NCI-H2029 (cell line): Measurements from ENCODE around the gene ADGRL3.
"Not testable (repeated sequence)": the region's sequence is repeated elsewhere in the genome, so short reads cannot be mapped to it uniquely, and the experiment has no call there.

Source experiments
- DNase-seq: peaks from one replicate; lab custom pipeline; 2025; lab: John Stamatoyannopoulos, UW

Gene ADGRL3

DNA sequence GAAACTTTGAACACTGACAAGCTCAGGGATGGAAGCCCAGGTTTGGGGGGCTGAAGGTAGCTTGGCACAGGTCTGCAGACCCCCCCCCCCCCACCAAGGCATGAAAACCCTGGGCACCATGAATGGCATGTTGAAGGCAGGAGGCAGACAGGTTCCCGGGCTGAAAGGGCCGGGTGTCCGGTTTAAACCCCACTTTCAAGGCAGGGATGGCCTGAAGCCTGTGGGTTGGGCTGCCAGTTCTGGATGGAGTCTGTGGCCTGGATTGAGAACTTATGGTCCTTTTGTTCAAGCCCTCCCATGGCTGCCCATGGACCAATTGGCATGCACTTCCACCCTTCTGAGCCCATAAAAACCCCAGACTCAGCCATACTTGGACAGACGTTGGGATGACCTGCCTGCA, 616.9 kb downstream of the ADGRL3 start:
- DNase-seq, result no peak

DNA sequence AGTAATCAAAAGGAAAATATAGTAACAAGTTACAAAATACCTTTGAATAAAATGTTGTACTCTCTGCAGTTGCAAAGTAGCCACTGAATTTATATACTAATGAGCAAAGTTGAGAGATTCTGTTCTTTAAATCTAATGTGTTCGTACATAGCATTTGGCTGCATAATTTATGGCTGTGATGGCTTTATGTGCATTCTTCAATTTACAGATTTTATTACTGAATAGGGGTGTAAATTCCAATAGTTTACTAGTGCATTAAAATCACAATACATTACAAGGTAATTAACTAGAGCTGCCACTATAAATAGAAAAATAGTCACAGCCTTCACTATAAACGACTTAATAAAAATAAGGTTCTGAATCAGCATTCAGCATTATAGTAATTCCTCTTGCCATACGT, 620.0 kb downstream of the ADGRL3 start:
- DNase-seq, result no peak

DNA sequence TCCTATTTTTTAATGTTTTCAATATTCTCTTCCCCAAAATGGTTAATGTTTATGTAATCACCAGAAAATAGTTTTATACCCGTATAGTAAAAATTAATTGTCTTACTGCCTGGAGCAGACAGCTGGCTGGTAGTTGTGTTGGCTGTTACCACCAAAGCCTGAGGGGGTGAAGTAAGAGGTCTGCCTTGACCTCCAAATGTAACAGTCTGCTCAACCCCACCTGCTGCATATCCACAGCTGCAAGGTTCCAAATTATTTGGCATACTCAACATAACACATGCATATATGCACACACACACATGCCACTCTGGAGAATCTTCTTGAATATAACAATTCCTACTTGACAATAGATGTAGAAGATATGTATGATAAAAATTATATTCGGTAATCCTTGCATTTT, 624.3 kb downstream of the ADGRL3 start:
- DNase-seq, result no peak

DNA sequence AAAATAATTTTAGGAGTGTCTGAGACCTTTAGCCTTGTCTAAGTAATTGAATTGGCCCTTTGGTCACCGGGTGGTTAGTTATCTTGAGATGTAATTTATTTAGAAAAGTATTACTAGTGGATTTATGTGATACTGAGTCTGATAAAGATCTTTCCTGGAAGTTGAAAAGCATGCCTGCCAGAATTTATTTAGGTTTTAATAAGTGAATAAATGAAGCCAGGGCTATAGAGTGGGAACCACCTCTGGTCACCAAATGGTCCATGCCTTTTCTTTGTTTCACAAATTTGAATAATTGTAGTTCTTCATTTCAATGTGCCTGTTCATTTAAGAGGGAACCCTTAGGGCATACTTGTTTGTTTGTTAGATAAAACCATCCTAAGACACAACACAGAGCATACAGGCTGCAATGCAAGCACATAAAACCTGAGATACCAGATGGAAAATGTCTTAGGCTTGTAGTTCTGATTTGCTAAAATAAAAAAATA, 627.8 kb downstream of the ADGRL3 start:
- no peak for DNase-seq

DNA sequence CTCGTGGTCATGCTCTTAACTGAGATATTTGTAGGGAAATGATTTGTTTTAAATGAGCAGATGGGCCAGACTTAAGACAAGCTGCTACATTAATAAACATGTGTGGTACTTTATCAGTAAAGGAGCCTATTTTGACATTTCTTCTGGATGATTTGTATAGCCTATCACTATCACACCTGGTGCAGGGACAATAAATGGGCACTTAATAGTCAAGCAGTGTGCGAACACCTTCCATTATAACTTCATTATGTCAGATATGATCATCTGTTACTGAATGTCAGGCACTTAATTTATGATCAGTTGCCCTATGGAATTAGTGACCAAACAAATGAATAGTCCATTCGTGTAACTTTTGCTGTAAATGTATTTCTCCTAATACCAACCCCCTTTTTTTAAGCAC, 628.8 kb downstream of the ADGRL3 start:
- DNase-seq, result no peak

DNA sequence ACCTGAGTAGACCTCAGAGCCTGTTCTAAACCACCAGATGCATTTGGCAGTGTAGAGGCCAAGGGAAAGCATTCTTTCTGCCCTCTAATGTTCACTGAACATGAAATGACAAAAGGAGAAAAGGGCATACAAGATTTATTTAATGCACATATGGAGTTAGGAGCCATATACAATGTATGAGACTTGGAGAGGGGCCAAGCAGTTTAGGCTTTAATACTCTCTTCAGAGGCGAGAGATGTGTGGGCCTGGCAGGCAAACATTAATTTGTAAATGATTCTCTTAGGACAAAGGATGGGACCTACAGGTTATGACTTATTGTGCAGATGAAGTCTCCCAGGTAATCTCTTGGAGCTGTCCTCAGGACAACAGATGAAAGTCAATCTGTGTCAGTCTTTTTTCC, 631.9 kb downstream of the ADGRL3 start:
- DNase-seq, result no peak

DNA sequence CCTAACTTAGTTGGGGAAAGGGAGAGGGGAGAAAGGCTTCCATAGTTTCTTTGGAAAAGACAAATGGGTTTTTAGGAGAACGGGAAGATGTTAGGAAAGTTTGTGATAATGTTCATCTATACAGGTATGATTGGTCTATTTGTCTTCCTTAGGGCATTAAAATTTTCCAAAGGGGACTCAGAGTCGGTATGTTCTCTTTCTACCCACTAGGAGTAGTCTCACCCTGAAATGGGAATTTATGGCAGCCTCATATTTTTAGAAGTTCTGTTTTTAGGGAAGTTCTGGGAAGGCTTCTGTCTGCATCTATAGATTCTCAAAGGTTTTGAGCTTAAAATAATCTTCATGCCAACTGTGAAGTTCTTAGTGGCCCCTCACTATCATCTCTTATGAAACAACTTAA, 637.3 kb downstream of the ADGRL3 start:
- no peak for DNase-seq

DNA sequence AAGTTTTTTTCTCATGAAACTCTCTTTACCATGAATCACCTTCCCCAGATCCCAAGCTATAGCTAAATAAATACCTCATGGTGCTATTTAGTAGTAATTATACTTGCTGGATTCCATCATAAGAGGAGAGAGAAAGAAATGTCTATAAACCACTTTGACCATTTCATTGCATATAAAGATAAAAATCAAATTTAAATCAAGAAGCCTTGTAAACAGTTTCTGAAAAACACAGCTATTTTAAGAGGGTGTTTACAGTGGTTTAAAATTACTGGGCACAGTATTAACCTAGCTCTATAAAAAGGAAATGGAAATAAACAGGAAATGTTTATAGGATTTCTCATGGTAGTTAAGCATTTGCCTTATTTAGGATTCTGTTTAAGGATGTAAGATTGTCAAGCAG, 637.9 kb downstream of the ADGRL3 start:
- no peak for DNase-seq

DNA sequence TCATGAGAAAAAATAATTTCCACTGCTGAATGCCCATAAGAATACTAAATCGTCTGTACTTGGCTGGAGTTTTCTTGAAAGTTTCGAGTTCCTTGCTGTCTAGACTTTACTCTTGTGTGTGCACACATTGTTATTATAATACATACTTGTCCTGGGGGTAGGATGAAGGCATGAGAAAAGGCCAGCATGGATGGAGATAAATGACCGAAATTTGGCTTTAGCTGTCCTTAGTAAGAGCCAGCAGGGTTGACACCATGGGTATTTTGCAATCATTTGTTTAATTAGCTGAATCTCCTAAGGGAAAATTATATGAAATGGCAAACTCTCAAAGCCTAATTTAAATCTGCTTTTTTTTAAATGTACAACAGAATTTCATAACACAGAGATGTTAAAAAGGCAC, 641.6 kb downstream of the ADGRL3 start:
- no peak for DNase-seq

DNA sequence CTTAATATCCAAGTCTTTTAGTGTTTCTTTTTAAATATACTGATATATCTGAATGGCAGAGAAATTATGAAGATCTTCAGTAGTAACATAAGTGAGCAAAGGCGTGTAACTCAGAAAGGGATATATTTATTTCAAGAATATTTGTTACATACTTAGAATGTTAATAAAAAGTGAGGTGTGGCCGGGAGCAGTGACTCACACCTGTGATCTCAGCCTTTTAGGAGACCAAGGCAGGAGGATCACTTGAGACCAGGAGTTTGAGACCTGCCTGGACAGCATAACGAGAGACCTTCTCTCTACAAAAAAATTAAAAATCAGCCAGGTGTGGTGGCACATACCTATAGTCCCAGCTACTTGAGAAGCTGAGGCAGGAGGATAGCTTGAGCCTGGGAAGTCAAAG, 651.0 kb downstream of the ADGRL3 start:
- DNase-seq, result no peak

DNA sequence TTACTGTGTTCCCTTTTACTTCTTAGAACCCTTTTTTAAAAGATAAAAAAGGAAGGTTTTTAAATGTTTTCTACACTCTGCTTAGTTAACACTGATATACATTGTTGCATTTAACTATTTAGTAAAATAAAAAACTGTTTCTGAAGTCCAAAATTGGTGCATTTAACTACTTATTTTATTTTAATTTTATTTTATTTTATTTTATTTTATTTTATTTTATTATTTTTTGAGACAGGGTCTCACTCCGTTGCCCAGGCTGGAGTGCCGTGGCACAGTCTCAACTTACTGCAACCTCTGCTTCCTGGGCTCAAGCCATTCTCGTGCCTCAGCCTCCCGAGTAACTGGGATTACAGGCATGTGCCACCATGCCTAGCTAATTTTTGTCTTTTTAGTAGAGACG, 652.0 kb downstream of the ADGRL3 start:
- DNase-seq, result not testable (repeated sequence)

DNA sequence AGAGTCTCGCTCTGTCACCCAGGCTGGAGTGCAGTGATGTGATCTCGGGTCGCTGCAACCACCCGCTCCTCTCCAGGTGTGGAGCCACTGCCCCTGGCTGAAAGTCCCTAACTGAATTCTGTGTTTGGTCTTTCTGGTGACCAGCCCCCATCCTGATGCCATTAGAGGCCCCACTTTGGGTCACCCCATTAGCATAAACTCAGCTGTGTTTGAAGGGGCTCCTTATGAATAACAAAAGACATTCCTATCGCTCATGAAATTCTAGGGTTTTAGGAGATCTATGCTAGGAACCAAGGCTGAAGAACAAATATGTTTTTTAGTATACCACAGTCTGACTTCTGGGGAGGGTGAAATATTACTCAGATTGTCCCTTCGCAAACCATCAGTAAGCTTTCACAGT, 652.9 kb downstream of the ADGRL3 start:
- DNase-seq, result no peak

DNA sequence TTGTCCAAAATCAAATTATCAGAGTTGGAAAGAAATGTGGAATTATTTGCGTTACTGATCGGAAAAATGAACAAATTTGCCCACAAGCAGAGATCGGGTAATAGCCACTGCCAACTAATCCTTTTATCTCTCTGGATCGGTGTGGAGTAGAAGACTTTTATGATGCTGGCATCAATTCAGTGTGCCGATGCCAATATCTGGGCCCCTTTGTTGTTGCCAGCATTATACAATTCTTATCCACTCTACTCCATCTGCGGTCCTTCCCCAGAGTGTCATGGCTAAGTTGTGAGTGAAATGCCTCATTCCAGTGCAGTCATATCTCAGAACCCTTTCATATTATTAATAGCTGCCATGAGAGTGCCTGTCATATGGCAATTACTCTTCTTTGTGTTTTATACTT, 660.2 kb downstream of the ADGRL3 start:
- no peak for DNase-seq

DNA sequence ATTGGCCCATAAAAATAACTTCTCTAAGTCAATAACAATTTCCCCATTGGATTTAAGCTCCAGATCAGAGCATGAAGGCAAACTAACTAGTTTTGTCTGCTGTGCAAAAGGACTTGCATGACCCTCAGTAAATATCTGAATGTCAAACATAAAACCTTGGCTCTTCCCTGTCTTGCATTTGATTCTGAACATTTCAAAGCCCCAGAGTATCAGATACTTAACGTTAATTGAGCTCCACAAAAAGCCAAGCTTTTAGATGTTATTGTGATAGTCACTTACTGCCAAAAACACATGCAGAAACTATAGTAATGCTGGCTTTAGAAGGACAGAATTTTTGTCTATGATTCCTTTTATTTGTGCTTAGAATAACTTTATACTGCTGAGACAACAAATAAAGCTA, 664.2 kb downstream of the ADGRL3 start:
- DNase-seq, result no peak

DNA sequence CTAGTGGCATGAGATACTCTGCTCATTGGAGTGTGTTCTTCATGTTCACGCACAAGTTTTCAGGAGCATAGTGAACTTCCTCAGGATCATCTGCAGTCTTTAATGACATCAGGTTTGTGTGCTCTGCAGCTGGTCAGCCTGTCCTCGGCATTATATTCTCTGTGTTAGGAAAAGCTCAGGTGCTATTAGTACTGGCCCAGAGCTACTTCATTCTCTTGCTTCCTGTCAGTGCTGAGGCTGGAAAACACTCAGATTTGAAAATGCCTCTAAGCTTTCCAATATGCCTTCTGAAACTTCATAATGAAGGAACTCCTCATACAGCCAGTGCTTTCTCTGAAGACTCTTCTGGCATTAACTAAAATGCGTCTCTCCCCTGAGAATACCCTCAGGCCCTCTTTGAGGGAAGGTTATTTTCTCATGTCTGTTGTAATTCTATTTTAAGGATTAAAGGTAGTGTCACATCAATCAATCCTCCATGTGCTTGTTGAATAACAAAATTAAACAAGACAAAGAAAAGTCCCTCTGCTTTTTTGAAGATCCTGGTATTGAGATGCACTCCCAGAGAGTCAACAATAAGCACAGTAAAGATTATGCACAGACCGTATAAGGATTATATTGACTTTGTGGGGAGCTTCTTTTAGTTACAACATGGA, 666.4 kb downstream of the ADGRL3 start:
- no peak for DNase-seq

DNA sequence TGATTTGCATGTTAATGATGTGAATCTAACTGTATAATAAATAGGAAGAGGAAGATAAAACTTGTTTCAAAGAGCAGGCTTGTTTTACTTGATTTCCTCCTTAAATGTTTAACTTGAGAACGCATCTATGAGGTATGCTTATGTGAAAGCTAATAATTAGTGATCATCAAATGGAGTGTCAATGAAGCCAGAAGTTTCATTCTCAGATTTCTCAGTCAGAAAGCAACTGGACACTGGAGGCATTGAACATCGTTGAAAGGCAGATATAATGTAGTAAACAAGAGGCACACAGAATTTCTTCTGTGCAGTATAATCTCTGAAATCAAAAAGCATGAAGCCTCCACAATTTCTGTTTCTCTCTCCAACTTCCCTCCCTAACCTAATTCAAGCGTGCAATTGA, 672.9 kb downstream of the ADGRL3 start:
- DNase-seq, result no peak

DNA sequence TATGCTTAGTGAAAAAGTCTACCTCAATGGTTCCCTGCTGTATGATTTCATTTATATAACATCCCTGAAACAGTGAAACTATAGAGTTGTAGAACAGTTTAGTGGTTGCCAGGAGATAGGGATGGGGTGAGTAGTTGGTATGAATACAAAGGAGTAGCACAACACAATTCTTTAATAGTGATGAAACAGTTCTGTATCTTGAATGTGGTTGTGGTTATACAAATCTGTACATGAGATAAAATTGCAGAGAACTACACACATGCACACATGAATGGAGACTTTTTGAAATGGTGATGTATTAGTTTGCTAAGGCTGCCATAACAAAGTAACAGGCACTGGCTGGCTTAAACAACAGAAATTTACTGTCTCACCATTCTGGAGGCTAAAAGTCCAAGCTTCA, 677.1 kb downstream of the ADGRL3 start:
- DNase-seq, result no peak

DNA sequence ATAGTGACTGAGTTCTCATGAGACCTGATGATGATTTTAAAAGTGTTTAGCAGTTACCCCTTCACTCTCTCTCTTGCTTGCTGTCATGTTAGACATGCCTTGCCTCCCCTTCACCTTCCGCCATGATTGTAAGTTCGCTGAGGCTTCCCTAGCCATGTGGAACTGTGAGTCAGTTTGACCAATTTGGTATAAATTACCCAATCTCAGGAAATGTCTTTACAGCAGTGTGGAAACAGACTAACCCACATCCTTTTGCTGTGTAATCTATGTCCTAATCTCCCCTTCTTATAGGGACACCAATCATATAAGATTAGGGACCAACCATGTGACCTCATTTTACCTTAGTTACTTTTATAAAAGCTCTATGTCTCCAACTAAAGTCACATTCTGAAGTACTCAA, 677.8 kb downstream of the ADGRL3 start:
- no peak for DNase-seq

DNA sequence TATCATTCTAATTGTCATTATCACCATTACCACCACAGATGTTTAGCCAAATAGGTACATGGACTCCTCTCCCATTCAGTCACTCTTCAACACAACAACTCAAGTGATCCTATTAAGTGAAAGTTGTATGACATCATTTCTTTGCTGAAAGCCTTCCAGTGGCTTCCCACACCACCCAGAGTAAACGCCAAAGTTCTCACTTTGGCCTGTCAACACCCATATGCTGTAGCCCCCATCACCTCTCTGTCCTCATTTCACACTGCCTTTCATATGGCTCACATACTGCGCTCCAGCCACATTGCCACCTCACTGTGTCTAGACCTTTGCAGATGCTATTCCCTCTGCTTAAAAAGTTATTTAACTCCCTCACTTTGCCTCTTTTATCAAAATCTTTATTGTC, 682.3 kb downstream of the ADGRL3 start:
- DNase-seq, result no peak

DNA sequence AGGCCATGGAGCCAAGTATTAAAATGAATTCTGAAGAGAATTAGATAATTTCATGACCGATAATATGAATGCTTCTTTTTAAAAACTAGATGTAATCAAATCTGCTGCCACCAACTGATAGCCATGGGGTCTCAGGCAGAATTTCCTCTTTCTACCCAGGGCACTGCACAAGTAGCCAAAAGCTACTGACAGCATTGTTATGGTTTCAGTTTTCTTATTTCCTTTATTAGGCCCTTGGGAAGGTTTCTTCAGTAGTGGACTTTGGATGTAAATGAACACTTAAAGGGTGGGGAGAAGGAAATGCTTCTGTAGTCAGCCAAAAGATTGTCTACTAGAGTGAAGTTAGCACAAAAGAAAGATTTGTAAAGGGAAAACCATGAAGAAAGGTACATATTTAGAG, 686.0 kb downstream of the ADGRL3 start:
- no peak for DNase-seq

DNA sequence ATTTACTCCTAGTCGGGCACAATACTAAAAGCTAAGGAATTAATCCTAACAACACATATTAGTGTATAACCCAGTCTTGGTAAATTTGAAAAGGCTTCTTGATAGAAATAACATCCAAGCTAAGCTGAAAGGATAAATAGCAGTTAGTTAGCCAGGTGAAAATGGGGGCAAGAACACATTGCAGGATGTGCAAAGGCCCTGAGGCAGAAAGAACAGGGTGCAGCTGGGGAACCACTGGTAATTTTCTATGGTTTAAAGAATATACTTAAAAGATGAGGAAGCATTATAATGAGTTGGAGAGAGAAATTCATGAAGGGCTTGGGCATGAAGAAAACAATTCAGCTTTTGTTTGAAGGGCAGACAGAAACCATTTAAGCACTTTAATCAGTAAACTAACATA, 689.0 kb downstream of the ADGRL3 start:
- DNase-seq, result no peak

DNA sequence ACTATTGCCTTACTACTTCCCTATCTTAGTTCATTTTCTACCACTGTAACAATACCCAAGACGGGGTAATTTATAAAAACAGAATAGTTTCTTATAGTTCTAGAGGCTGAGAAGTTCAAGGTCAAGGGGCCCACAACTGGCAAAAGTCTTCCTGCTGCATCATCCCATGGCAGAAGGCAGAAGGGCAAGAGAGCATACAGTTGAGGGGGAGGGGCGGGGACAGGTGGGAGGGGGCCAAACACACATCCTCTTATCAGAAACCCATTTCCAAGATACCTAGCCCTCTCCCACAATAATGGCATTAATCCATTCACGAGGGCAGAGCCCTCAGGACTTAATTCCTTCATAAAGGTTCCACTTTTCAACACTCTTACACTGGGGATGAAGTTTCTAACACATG, 690.2 kb downstream of the ADGRL3 start:
- no peak for DNase-seq

DNA sequence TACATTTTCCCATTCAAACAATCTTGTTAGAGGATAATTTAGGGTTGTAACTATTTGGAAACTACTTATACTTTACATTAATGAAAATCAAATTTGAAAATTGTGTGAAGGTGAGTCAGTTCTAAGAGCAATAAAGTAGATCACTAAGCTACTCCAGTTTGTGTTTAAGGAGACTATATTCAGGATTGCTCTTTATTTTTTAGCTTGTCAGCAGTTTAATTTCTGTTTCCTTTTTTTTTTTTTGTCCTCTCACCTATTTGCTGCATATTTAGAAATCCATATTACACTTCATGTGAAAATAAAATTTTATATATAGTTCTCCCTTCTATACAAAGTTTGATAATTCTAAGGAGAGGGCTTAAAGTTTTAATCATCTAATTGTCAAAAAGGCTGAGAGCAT, 691.8 kb downstream of the ADGRL3 start:
- DNase-seq, result no peak

DNA sequence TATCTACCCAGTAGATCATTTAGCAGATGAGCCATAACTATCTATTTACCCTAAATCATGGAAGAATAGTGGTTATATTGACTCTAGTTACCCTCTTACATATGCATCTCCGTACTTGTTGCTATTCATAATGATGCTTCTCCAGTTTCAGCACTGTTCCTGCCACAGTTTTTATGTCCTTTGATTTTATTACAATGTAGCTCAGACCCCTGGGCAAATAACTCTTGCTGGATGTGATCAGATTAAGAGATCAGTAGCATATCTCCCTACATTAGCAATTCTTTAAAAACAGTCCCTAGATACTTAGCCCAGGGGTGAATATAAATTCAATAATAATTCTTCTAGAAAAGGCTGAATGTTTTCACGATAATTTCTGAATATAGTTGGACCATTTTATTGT, 696.5 kb downstream of the ADGRL3 start:
- DNase-seq, result no peak

DNA sequence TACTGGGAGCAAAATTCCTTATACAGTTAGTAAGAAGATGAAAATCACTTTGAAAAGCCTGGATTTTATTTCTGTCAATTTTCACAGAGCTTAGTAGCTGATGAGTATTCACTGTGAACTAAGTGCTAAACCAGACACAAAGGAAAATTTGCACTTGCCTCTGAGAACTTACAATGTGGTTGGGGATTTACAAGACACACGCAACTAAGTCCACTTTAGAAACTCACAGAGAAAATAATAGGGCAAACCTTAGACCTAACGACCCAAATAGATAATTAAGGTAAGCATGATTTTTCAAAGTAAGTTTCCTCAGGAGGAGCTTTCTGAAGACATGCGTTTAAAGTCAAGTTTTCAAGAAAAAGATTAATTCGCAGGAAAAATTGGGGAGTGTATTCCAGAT, 708.9 kb downstream of the ADGRL3 start:
- no peak for DNase-seq
